ENCODE data around the gene EVI5L.

DNA sequence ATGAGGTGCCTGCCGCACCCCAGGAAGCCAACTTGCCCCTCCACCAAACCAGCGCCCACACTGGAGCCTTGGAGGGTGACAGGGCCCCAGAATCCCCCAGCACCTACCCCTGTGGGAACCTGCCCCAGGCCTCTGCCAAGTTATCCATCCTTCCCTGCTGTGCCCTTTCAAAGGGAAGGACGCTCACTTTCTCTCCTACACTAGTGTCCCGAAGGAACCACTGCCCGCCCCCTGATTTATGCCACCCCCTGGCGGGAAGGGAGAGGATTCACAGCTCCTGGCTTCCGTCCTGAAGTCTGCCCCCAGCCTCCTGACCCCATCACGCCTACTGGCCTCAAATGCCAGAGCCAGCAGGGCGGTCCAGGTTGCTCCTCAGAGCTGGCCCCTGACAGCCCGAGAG is 1.4 kb downstream of the EVI5L start:
- TF ChIP-seq, protein P1, sequence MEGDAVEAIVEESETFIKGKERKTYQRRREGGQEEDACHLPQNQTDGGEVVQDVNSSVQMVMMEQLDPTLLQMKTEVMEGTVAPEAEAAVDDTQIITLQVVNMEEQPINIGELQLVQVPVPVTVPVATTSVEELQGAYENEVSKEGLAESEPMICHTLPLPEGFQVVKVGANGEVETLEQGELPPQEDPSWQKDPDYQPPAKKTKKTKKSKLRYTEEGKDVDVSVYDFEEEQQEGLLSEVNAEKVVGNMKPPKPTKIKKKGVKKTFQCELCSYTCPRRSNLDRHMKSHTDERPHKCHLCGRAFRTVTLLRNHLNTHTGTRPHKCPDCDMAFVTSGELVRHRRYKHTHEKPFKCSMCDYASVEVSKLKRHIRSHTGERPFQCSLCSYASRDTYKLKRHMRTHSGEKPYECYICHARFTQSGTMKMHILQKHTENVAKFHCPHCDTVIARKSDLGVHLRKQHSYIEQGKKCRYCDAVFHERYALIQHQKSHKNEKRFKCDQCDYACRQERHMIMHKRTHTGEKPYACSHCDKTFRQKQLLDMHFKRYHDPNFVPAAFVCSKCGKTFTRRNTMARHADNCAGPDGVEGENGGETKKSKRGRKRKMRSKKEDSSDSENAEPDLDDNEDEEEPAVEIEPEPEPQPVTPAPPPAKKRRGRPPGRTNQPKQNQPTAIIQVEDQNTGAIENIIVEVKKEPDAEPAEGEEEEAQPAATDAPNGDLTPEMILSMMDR (conservative IDR thresholded peaks at IDR 0.05 in 1 of 2, IDR thresholded peaks at IDR 0.05 in 1 of 2; ENCODE audit: low read depth in 1 of 2, low read length in 2 of 2): peak; percentile 30 to 43
- no peak for TF ChIP-seq EZH2 (IDR thresholded peaks at IDR 0.05; ENCODE audit: low read length, missing control alignments)
